Natural killer cell (primary cell): Measurements from ENCODE around the gene RNF13. TPM values are rescaled to one million over a fixed set of nuclear protein-coding genes. Genes with fewer than 3 reads are reported as not detected.

Experiments
- ATAC-seq, 3 donors: fragments of 150-1000 bp in 2 of 3; fragments of 200-7000 bp in 1 of 3; cut with Tn5 transposase; 1 replicate in 1 of 3; 2 replicates in 2 of 3; pipeline ENCODE4 v1.10.0; 2021; ENCODE audit warnings: mild to moderate bottlenecking in 2 of 3, moderate library complexity in 2 of 3
- DNase-seq, 2 donors: peaks; one replicate each; pipeline versions ENCODE4 v3.0.0 to v3.0.0-alpha.2; 2013 to 2021; ENCODE audit warnings: mixed read lengths in 1 of 2
- H3K27ac ChIP-seq: one replicate; pipeline ENCODE4 v1.5.1; 2013; ENCODE audit warnings: mild to moderate bottlenecking, low read length
- H3K27me3 ChIP-seq: one replicate; pipeline ENCODE4 v1.6.1; 2013; ENCODE audit warnings: low read length; ENCODE audit not compliant: control insufficient read depth, insufficient read depth
- H3K36me3 ChIP-seq: one replicate; pipeline ENCODE4 v1.6.1; 2013; ENCODE audit warnings: low read length; ENCODE audit not compliant: control insufficient read depth, insufficient read depth
- H3K4me1 ChIP-seq: one replicate; pipeline ENCODE4 v1.6.1; 2013; ENCODE audit warnings: low read length; ENCODE audit not compliant: control insufficient read depth, insufficient read depth
- H3K4me3 ChIP-seq: one replicate; pipeline ENCODE4 v1.5.1; 2013; ENCODE audit warnings: low read length
- H3K9me3 ChIP-seq: one replicate; pipeline ENCODE4 v1.6.1; 2013; ENCODE audit warnings: low read length; ENCODE audit not compliant: control insufficient read depth, insufficient read depth
- H3K27ac Mint-ChIP-seq, 2 donors: one replicate each; pipeline ENCODE4 v1.8.0; 2022; ENCODE audit warnings: mild to moderate bottlenecking in 2 of 2, mixed read lengths in 2 of 2, moderate library complexity in 1 of 2
- H3K27me3 Mint-ChIP-seq, 2 donors: one replicate each; pipeline ENCODE4 v1.8.0; 2022; ENCODE audit warnings: low read depth in 2 of 2, mixed read lengths in 2 of 2
- H3K36me3 Mint-ChIP-seq: one replicate; pipeline ENCODE4 v1.8.0; 2022; ENCODE audit warnings: mixed read lengths
- H3K4me1 Mint-ChIP-seq, 2 donors: one replicate each; pipeline ENCODE4 v1.8.0; 2022; ENCODE audit warnings: mixed read lengths in 2 of 2
- H3K4me3 Mint-ChIP-seq: one replicate; pipeline ENCODE4 v1.8.0; 2022; ENCODE audit warnings: mild to moderate bottlenecking, moderate library complexity, mixed read lengths
- H3K9me3 Mint-ChIP-seq, 2 donors: one replicate each; pipeline ENCODE4 v1.8.0; 2022; ENCODE audit warnings: mixed read lengths in 2 of 2
- CTCF ChIP-seq: fragments of 200-600 bp; IDR thresholded peaks from one replicate; pipeline ENCODE4 v1.8.0; 2022; ENCODE audit warnings: antibody characterized with exemption
- whole genome bisulfite sequencing: methylation state at CpG from one replicate; pipeline ENCODE4 v1.1.7; 2013; ENCODE audit warnings: missing lambda C conversion rate; ENCODE audit not compliant: insufficient coverage; 5-methylcytosine and 5-hydroxymethylcytosine counted together
- intact Hi-C: fragments of 100-400 bp; cut with micrococcal nuclease; formaldehyde crosslinking; loops from one replicate; pipeline ENCODE4 v1.14.2; 2022
- total RNA-seq, 4 donors: library from RNA; stranded (reverse); fragments of 120-200 nt in 1 of 4; gene quantifications; one replicate each; pipeline versions ENCODE4 v1.2.3 to v1.2.4, GENCODE V29; 2013 to 2022

RNF13 gene
- total RNA-seq, 3 donors from 2014 or later (not counting 1 experiment from before 2014, with no cell fraction given) = 57.4 to 69.7 (median 66.6) TPM

DNA sequence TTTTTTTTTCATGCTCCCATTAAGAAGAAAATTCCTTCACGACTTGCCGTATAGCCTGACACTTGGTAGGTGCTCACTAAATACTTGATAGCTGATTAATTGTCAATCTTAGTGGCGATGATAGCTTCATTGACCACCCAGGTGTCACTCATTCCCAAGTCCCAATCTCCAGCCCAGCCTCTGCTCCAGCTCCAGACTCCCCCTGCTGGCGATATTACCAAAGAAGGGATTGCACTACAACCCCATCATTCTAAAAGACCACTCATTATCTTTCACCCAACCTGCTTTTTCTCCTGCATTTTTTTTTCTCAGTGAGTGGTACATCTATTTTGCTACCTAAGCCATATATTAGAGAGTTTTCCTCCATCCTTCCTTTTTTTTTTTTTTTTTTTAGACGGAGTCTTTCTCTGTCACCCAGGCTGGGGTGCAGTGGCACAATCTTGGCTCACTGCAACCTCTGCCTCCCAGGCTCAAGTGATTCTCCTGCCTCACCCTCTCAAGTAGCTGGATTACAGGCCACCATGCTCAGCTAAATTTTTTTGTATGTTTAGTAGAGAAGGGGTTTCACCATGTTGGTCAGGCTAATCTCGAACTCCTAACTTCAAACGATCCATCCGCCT is 41.3 kb upstream of the RNF13 start:
- H3K4me3 Mint-ChIP-seq = no peak overlapping the region
- H3K9me3 Mint-ChIP-seq = no peaks in the 10 kb centered on the region
- no peak overlapping the region for H3K27ac Mint-ChIP-seq
- peaks cover 9 to 19% of the 10 kb centered on the region in 2 donors for H3K27me3 Mint-ChIP-seq
- H3K4me1 Mint-ChIP-seq = no peaks in the 10 kb centered on the region
- Histone ChIP-seq H3K9me3 (no peaks in the 10 kb centered on the region), H3K27me3 (no peaks in the 10 kb centered on the region), H3K4me3 (no peak overlapping the region), H3K4me1 (no peaks in the 10 kb centered on the region), H3K36me3 (no peaks in the 10 kb centered on the region), H3K27ac (no peak overlapping the region)
- H3K36me3 Mint-ChIP-seq = no peaks in the 10 kb centered on the region
- peak; percentile 60 for TF ChIP-seq CTCF
- 66% methylated on average over 8 of the region's 8 CpGs for WGBS
- DNase-seq = peak in 1 of 2 donors; percentile 60
- ATAC-seq = peak in 2 of 3 donors; percentile 49 to 61
- intact Hi-C loops = loop anchor here (2.0 kb wide), 1 partner anchor 259 kb away; no protein-coding TSS in a partner anchor

- intact Hi-C loops = loop anchor here (2.0 kb wide), 1 partner anchor 260 kb away; no protein-coding TSS in a partner anchor
- no peak overlapping the region for H3K27ac Mint-ChIP-seq
Measured at GRCh38 chr3:149772861-149773260, 40.2 kb upstream of the RNF13 start.

DNA sequence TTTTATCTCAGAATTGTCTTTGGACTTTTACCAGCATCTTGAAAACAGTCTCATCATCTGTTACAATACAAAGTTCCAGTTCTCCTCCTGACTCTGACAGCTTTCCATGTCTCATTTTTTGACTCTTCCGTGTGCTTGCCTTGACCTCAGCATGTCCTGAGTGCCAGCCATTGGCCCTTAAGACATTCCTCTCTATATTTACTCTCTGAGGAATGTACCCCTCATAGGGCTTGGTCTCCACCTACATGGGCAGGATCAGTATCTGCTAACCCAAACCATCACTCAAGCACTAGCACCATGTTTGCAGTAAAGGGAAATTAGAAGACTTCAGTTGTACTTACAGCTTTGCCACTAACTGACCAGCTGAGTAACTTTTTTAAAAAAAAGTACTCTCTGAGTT is 36.8 kb upstream of the RNF13 start:
- H3K9me3 ChIP-seq = no peaks in the 10 kb centered on the region
- ATAC-seq = no peak
- H3K36me3 Mint-ChIP-seq = no peaks in the 10 kb centered on the region
- no peak overlapping the region for H3K4me3 ChIP-seq
- no peaks in the 10 kb centered on the region for H3K4me1 Mint-ChIP-seq
- no peaks in the 10 kb centered on the region for H3K9me3 Mint-ChIP-seq
- no peak for TF ChIP-seq CTCF
- H3K27ac ChIP-seq = no peak overlapping the region
- H3K4me3 Mint-ChIP-seq = no peak overlapping the region
- H3K27me3 Mint-ChIP-seq = peaks cover 11 to 29% of the 10 kb centered on the region in 2 donors
- WGBS = 85% methylated on average over 1 of the region's 1 CpG
- no peak overlapping the region for H3K27ac Mint-ChIP-seq
- DNase-seq = no peak
- no peaks in the 10 kb centered on the region for H3K27me3 ChIP-seq
- H3K4me1 ChIP-seq = no peaks in the 10 kb centered on the region
- H3K36me3 ChIP-seq = no peaks in the 10 kb centered on the region
- intact Hi-C loops = no loop called here

More at GRCh38 chr3:149772861-149773260, 40.2 kb upstream of the RNF13 start:
- Histone ChIP-seq H3K27ac (no peak overlapping the region), H3K36me3 (no peaks in the 10 kb centered on the region), H3K27me3 (no peaks in the 10 kb centered on the region), H3K4me3 (no peak overlapping the region), H3K9me3 (no peaks in the 10 kb centered on the region), H3K4me1 (no peaks in the 10 kb centered on the region)
- Mint-ChIP-seq H3K4me3 (no peak overlapping the region), H3K9me3 (no peaks in the 10 kb centered on the region), H3K4me1 (no peaks in the 10 kb centered on the region), H3K27me3 (peaks cover 12 to 23% of the 10 kb centered on the region in 2 donors), H3K36me3 (no peaks in the 10 kb centered on the region)
- no peak for TF ChIP-seq CTCF
- no peak for ATAC-seq
- no peak for DNase-seq
- 100% methylated on average over 2 of the region's 2 CpGs for WGBS
